Kidney (tissue), 14 donors: ENCODE results near the gene GRAMD1A. TPM values are rescaled to one million over a fixed set of nuclear protein-coding genes. Genes with fewer than 3 reads are reported as not detected.

Source experiments
- DNase-seq, 5 donors: peaks; one replicate each; pipeline ENCODE4 v3.0.0-alpha.2; 2013 to 2020
- FAIRE-seq: peaks from 2 replicates; lab custom pipeline; 2012; peaks lifted over from hg19 to GRCh38; lab: Jason Lieb, UNC
- H3K27ac ChIP-seq, 2 donors: one replicate each; pipeline ENCODE4 v1.7.0; 2013; ENCODE audit warnings: low read depth in 2 of 2, low read length in 2 of 2, inconsistent platforms in 1 of 2
- H3K27me3 ChIP-seq: one replicate; pipeline ENCODE4 v1.7.1; 2013; ENCODE audit warnings: low read length, inconsistent platforms; ENCODE audit not compliant: control insufficient read depth, insufficient read depth
- H3K36me3 ChIP-seq, 3 donors: one replicate each; pipeline versions ENCODE4 v1.7.0 to v1.7.1; 2013; ENCODE audit warnings: low read length in 3 of 3, control low read depth in 1 of 3, inconsistent platforms in 1 of 3; ENCODE audit not compliant: insufficient read depth in 3 of 3, control insufficient read depth in 2 of 3
- H3K4me1 ChIP-seq, 3 donors: one replicate each; pipeline versions ENCODE4 v1.7.0 to v1.7.1; 2013; ENCODE audit warnings: low read length in 3 of 3, inconsistent platforms in 1 of 3, low read depth in 1 of 3; ENCODE audit not compliant: control insufficient read depth in 2 of 3, insufficient read depth in 2 of 3
- H3K4me3 ChIP-seq, 3 donors: one replicate each; pipeline versions ENCODE4 v1.7.0 to v1.8.1; 2013; ENCODE audit warnings: low read length in 3 of 3, control low read depth in 1 of 3, inconsistent platforms in 1 of 3
- H3K9ac ChIP-seq, 3 donors: one replicate each; pipeline versions ENCODE4 v1.7.0 to v1.7.1; 2013; ENCODE audit warnings: low read length in 3 of 3, control low read depth in 1 of 3, inconsistent platforms in 1 of 3
- H3K9me3 ChIP-seq, 3 donors: one replicate each; pipeline versions ENCODE4 v1.7.0 to v1.7.1; 2013; ENCODE audit warnings: low read length in 3 of 3, control low read depth in 1 of 3, inconsistent platforms in 1 of 3; ENCODE audit not compliant: control insufficient read depth in 2 of 3, insufficient read depth in 1 of 3
- CTCF ChIP-seq: IDR thresholded peaks from 3 replicates; pipeline ENCODE4 v1.5.1; 2012; ENCODE audit warnings: mild to moderate bottlenecking, moderate library complexity, borderline replicate concordance; ENCODE audit not compliant: insufficient read depth; ENCODE audit errors: extremely low read depth
- intact Hi-C: fragments of 100-400 bp; cut with DNase I; formaldehyde crosslinking; loops from one replicate; pipeline ENCODE4 v1.11.1; 2022
- polyA plus RNA-seq: library from polyadenylated mRNA; stranded (reverse); fragments of 350-450 nt; fragmentation: Illumina TruSeq; extraction: RNeasy Lipid Tissue Mini Kit (QIAGEN cat#74804); gene quantifications from one replicate; pipeline ENCODE4 v1.2.3, GENCODE V29; 2014; ENCODE audit warnings: low read depth, low replicate concordance; ENCODE audit not compliant: insufficient read depth
- total RNA-seq: library from RNA; stranded (reverse); fragmentation: NEBNext Ultra II Directional; extraction: Animal tissue kit (Norgen Biotek cat#: 25700); gene quantifications from one replicate; pipeline ENCODE4 v1.2.1, GENCODE V29; 2021
- donor health status: control.
- donor health status: control.
- donor health status: control.
- donor health status: control.
- donor health status: control.
- donor health status: DM: yes; HTN: yes; CAD: no.
- donor health status: Normal renal cell carcinoma (clear cell type).

GRAMD1A gene
- total and polyA plus RNA-seq, 2 donors from 2014 or later, result 29.8 to 87.3 TPM

DNA sequence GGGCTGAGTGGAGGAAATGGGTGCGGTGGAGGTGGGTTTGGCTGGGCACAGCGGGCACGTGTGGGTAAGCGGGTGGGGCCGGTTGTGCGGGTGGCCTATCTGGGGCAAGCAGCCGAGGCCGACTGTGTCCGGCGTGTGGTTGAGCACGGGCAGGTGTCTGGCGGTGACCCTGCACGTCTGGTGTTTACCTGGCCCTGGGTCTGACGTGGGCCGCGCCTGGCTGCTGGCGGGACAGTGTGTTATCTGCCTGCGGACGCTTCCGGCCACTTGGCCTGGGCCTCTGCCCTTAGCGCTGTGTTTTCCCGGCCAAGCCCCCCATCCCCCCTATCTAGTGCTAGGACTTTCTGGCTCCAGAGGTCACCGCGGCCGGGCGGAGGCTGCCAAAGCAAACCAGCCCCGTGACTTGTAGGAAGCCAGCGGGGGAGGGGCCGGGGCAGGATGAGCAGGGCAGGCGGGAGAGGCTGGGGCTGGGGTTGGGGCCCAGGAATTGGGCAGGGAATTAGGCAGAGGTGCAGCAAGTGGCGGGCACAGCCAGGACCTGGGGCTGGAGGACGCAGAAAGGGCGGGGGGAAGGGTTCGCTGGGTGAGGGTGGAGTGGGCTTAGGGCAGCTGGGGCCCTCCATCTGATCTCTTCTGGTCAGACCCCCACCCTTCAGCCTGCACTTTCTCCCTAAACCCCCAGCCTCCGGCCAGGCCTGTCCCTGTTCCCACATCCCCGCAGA lies 40.9 kb downstream of the GRAMD1A start:
- Histone ChIP-seq H3K36me3 (no peaks in the 10 kb centered on the region), H3K4me1 (peaks cover 0 to 55% (median 23%) of the 10 kb centered on the region in 3 donors), H3K27ac (peak overlapping the region; percentile 94 to 97), H3K9ac (peak overlapping the region in 1 of 3 donors; percentile 87), H3K4me3 (peak overlapping the region in 2 of 3 donors; percentile 46 to 82), H3K9me3 (no peaks in the 10 kb centered on the region), H3K27me3 (no peaks in the 10 kb centered on the region)
- TF ChIP-seq CTCF, result no peak
- no peak for FAIRE-seq
- intact Hi-C loops, result no loop called here
- peak; percentile 53 to 98 (median 81) for DNase-seq

GRCh38 chr19:35041548-35042055 lies 41.5 kb downstream of the GRAMD1A start, which contains the start of gene HPN:
Gene HPN, plus strand, starts transcription at chr19:35041721. Its CDS starts 786 bp downstream, at chr19:35042507.
- no peak for TF ChIP-seq CTCF
- FAIRE-seq (no peak), DNase-seq (peak; percentile 65 to 92 (median 83))
- Histone ChIP-seq H3K27me3 (no peaks in the 10 kb centered on the region), H3K9me3 (no peaks in the 10 kb centered on the region), H3K4me1 (peaks cover 0 to 55% (median 23%) of the 10 kb centered on the region in 3 donors), H3K9ac (peak within 1 kb of the TSS in 2 of 3 donors; percentile 85 to 87), H3K36me3 (no peaks in the 10 kb centered on the region), H3K4me3 (peak within 1 kb of the TSS; percentile 11 to 82 (median 81)), H3K27ac (peak within 1 kb of the TSS; percentile 94 to 97)
- intact Hi-C loops, result no loop called here

DNA sequence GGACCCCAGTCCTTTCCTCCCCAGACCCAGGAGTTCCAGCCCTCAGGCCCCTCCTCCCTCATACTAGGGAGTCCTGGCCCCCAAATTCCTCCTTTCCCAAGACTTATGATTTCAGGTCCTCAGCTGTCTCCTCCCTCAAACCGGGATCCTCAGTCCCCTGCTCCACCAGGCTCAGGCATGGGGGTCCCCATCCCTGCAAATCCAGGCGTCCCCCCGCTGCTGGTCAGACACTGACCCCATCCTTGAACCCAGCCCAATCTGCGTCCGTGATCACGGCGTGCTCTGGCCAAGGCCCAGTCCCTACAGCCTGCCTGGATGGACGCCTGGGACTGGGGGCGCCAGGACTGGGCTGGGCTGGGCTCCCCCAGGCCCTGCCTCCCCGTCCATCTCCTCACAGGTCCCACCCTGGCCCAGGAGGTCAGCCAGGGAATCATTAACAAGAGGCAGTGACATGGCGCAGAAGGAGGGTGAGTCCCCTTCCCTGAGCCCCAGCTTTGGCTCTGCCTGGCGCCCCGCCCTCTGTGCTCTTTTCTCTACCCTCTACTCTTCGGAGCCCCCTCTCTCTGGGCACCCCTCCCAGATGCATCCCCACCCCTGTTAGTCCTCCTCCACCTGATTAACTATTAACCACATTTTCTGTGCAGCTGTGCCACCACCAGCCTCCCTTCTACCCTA lies 42.1 kb downstream of the GRAMD1A start:
- Histone ChIP-seq H3K27ac (peak overlapping the region; percentile 94 to 97), H3K4me1 (peaks cover 0 to 57% (median 23%) of the 10 kb centered on the region in 3 donors), H3K36me3 (no peaks in the 10 kb centered on the region), H3K9ac (peak overlapping the region in 2 of 3 donors; percentile 85 to 87), H3K9me3 (no peaks in the 10 kb centered on the region), H3K4me3 (peak overlapping the region; percentile 11 to 82 (median 81)), H3K27me3 (no peaks in the 10 kb centered on the region)
- intact Hi-C loops, result no loop called here
- FAIRE-seq, result no peak
- no peak for TF ChIP-seq CTCF
- DNase-seq, result peak; percentile 51 to 91 (median 79)
